GM21619 (cell line): Measurements from ENCODE around the gene LIPC.
"Not testable (repeated sequence)": the region's sequence is repeated elsewhere in the genome, so short reads cannot be mapped to it uniquely, and the experiment has no call there.

Source experiments
- ATAC-seq: cut with Tn5 transposase; IDR thresholded peaks from one replicate; pipeline ENCODE4 v1.9.1; 2021; ENCODE audit not compliant: unreplicated experiment

The LIPC gene

GRCh38 chr15:58574631-58575030, 142.8 kb downstream of the LIPC start:
- ATAC-seq, result no peak

DNA sequence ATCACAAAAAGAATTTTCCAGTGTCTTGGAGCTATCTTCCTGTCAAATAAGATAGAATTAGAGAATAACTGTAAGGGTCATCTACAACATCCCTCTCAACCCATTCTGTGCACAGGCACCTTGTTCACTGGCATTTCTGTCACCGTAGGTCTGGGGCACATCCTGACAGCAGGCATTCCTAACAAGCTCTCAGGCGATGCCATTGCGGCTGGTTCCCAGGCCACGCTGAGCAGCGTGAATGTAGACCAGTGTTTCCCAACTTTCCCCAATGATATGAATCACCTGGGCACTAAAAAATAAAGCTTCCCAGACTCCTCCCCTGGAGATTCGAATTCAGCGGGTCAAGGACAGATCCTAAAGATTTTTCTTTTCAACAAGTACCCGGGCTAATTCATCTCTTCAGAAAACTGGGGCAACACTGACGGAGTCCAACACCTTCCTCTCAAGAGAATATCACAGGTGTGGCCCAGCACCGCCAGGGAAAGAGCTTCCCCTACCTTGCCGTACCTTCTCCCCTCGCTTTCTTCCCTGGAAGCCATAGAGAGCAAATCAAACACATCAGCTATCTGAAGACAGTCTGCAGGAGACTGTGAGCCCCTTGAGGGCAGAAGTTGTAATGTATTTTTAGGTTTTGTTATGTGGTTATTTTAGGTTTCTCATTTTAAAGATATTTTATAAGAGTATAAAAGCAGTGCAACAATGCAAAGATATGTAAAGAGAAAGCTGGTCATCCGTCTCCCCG, 143.4 kb downstream of the LIPC start:
- ATAC-seq, result no peak

GRCh38 chr15:58576657-58577056, 144.9 kb downstream of the LIPC start:
- ATAC-seq, result no peak

GRCh38 chr15:58582160-58582559, 150.4 kb downstream of the LIPC start:
- ATAC-seq, result no peak

DNA sequence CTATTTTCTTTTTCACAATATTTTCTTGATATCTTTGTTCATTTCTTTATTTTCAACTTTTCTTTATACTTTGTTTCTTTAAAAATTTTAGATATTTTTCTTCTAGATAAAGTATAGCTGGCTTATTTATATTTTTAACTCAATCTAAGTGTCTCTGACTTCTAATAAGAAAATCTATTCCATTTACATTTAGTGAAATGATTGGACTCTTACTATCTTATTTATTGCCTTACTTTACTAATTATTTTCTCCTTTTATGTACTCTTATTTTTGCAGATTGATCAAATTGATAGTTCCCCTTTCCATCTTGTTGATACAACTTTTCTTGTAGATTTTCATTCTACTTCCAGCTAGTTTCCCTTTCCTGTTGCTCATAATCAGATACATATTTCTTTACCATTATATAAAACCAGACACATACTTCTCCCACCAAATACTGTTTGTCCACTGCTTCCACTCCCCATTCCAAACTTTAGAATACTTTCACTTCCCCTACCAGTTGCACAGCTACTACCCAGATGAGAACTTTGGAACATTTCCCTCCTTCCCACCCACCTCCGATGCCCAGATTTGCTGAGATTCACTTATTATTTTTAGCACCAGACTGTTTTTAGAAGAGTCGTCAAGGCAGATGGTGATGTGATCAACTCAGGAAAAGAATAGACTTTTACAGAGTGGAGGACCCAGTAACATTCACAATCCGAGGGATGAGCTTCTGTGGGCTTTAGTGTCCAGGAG, 151.5 kb downstream of the LIPC start:
- no peak for ATAC-seq

DNA sequence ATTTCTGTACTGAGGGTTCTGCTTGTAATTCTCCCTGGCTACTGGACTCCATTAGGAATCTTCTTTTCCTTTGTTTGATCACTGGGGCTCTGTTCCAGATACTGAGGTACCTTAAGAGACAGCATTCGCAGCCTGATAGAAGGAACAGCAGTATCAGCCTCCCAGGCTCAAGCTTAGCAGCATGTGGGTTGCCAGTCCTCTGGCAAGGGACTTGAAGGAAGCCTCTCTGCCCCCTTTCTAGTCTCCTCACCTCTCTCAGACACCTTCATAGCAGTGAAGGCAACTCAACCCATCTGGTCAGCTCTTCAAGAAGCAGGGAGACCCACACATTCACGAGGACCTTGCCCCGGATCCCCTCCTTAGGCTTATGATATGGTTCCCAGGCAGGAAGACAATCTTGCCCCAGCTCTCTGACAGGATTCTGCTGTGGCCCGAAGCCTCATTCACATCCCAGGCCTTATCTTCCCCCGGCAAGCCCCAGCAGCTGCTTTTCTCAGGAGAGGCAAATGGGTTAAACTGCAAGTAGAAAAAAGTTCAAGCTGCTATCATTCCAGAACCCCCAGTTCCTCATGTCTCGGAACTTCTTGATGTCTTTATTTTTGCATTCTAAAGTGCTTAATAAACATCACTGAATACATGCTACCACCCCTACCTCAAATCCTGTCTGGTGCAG, 153.1 kb downstream of the LIPC start:
- no peak for ATAC-seq

- ATAC-seq, result no peak
Observed at GRCh38 chr15:58585693-58586443, 154.1 kb downstream of the LIPC start.

DNA sequence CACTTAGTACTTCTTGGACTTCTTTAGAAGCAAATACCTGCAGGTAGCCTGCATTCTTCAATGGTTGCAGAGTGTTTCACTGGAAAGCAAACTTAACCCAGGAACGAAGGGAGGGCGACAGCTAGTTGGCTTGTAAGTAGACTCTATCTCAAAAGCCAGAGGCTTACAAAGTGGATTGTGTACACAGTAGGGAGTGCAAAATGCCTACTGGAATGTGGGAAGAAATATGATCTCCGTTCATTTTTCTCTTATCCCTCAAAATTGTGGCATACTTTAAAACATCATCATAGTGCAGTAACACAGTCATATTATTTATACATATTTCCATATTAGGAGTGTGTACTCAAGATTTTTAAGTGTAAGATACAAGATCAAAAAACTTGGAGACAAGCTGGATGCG, 155.7 kb downstream of the LIPC start:
- ATAC-seq, result no peak

- no peak for ATAC-seq
Observed at GRCh38 chr15:58588096-58588495, 156.3 kb downstream of the LIPC start.

GRCh38 chr15:58589047-58589446, 157.3 kb downstream of the LIPC start:
- ATAC-seq, result no peak

GRCh38 chr15:58590236-58590635, 158.4 kb downstream of the LIPC start:
- no peak for ATAC-seq

DNA sequence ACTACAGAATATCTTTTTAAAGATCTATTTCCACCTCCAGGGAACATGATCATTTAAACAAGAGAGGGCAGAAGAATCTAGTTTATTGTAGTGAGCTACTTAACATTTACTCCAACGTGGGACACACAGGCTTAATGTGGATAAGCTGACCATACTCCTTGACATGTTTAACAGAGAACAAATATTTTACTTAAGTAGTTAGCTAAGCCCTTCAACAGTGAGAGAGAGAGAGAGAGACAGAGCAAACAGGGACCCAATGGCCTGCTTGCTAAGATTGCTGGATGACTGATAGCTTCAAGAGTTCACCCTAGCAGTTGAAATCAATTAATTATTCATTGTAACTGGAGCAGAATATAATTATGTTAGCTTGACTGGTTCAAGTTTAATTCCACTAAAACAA, 159.1 kb downstream of the LIPC start:
- no peak for ATAC-seq

- ATAC-seq, result no peak
Observed at GRCh38 chr15:58593870-58594269, 162.1 kb downstream of the LIPC start.

GRCh38 chr15:58594898-58595297, 163.1 kb downstream of the LIPC start:
- no peak for ATAC-seq

GRCh38 chr15:58595516-58596263, 163.9 kb downstream of the LIPC start:
- ATAC-seq, result no peak

- ATAC-seq, result no peak
Observed at GRCh38 chr15:58597943-58598828, 166.4 kb downstream of the LIPC start.

DNA sequence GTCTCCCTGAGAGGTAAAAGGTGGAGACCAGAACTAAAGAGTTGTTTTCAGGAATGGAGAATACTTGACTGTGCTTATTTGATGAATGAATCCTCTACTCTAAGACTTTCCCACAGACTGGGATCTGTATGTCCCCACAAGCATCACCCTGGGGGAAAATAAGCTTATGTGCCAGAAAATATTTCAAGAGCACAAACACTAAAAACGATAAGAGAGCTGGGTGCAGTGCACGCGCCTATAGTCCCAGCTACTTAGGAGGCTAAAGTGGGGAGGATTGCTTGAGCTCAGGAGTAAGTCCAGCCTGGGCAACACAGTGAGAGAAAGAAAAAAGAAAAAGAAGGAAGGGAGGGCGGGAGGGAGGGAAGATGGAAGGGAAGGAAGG, 167.0 kb downstream of the LIPC start:
- ATAC-seq, result no peak

DNA sequence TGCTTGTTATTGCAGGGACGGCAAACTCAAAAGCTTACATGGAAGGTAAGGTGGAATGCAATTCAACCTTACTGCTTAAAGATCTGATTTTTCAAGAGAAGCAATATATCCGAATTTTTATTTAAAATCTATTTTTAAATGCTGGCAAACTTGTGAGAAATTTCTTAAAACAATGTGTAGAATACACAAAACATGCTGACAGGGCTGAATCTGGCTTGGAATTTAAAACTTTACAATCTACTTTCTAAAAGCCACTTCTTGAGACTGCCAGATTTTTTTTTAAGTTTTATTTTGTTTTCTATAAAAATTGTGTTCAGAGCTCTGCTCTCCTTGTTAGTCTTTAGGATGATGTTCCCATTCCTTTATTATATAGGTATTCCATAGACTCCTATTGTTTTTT, 171.0 kb downstream of the LIPC start:
- ATAC-seq, result no peak

GRCh38 chr15:58603927-58604326, 172.1 kb downstream of the LIPC start:
- not testable (repeated sequence) for ATAC-seq

DNA sequence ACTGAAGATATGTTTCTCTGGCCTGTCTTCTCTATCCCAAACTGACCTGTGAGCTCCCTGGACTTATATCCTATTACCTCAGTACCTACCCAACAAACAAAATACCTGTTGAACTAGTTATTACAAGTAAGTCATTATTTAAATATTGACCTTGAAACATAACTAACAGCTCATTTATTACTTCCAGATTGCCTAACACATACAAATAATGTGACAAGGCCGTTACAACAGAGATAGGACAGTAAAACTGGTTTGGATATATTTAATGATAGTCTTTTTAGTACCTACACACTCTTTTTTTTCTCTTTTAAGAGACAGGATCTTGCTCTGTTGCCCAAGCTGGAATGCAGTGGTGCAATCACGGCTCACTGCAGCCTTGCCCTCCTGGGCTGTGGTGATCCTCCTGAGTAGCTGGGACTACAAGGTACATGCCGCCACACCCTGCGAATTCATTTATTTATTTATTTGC, 172.7 kb downstream of the LIPC start:
- no peak for ATAC-seq
